Measurements from ENCODE around the gene PAX2. TPM values are rescaled to one million over a fixed set of nuclear protein-coding genes. Genes with fewer than 3 reads are reported as not detected.

Gene PAX2
- polyA plus RNA-seq, 3 donors: not detected

DNA sequence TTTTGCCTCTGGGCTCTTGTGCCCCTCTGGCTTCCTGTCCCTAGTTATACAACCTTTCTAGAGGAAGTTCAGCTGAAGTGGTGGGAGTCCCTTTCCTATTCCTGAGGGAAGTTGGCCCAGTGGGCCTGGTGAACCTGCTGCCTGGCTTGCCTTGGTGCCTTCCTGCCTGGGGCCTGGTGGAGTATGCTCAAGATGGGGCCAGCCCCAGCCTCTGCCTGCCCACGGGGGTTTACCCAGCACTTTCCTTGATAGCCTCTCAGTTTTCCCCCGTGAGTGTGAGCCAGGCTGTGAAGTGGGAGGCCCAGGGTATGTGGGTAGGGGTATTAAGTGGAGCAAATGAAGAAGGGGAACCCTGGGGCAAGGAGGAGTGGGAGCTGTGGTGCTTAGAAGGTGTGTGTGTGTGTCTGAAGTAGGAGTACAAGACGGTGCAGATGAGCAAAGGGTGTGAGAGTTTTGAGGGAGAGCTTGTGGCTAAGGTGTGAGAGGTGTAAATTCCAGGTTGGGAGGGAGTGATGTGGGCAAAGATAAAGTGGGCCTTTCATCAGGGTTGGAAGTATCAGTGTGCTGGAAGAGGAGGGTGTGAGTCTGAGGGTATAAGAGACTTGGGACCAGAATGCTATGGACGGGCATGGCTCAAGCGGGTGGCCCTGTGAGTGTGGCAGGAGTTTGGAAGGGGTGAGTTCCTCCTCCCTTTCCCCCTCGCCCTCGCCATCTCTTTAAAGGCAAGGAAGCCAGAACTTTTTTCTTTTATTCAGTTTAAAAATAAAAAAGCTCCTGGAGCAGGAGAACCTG, 10.9 kb upstream of the PAX2 start:
- Mint-ChIP-seq H3K4me3 (peak overlapping the region in 1 of 2 donors; percentile 67), H3K4me1 (peaks cover 39% of the 10 kb centered on the region), H3K36me3 (peaks cover 4 to 23% of the 10 kb centered on the region in 2 donors), H3K27ac (no peak overlapping the region), H3K27me3 (ENCODE audit: low read depth in 3 of 3) (peaks cover 95 to 99% (median 96%) of the 10 kb centered on the region in 3 donors), H3K9me3 (peaks cover 0 to 24% (median 15%) of the 10 kb centered on the region in 7 donors)
- TF ChIP-seq, protein P1, sequence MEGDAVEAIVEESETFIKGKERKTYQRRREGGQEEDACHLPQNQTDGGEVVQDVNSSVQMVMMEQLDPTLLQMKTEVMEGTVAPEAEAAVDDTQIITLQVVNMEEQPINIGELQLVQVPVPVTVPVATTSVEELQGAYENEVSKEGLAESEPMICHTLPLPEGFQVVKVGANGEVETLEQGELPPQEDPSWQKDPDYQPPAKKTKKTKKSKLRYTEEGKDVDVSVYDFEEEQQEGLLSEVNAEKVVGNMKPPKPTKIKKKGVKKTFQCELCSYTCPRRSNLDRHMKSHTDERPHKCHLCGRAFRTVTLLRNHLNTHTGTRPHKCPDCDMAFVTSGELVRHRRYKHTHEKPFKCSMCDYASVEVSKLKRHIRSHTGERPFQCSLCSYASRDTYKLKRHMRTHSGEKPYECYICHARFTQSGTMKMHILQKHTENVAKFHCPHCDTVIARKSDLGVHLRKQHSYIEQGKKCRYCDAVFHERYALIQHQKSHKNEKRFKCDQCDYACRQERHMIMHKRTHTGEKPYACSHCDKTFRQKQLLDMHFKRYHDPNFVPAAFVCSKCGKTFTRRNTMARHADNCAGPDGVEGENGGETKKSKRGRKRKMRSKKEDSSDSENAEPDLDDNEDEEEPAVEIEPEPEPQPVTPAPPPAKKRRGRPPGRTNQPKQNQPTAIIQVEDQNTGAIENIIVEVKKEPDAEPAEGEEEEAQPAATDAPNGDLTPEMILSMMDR (IDR thresholded peaks at IDR 0.05): no peak
- H4K20me1 ChIP-seq (ENCODE audit: insufficient read depth, low read length): no peaks in the 10 kb centered on the region
- H3K27ac ChIP-seq (ENCODE audit: low read depth in 1 of 2, low read length in 2 of 2): no peak overlapping the region
- H3K79me2 ChIP-seq (ENCODE audit: insufficient read depth, low read length): no peaks in the 10 kb centered on the region
- H3K4me3 ChIP-seq (replicated peaks in 1 of 3; ENCODE audit: low read depth in 2 of 3, low read length in 3 of 3): no peak overlapping the region
- peaks cover 22 to 24% of the 10 kb centered on the region in 2 donors for H3K4me1 ChIP-seq (ENCODE audit: control insufficient read depth in 1 of 2, insufficient read depth in 2 of 2, low read length in 2 of 2)
- H3K9ac ChIP-seq (ENCODE audit: insufficient read depth, low read length, poor library complexity, severe bottlenecking): no peak overlapping the region
- peaks cover 79 to 97% of the 10 kb centered on the region in 2 donors for H3K27me3 ChIP-seq (ENCODE audit: control insufficient read depth in 2 of 2, insufficient read depth in 2 of 2, low read length in 2 of 2)
- peaks cover 6 to 40% of the 10 kb centered on the region in 2 donors for H3K9me3 ChIP-seq (replicated peaks in 1 of 2; ENCODE audit: control insufficient read depth in 1 of 2, insufficient read depth in 1 of 2, low read length in 2 of 2)
- no peak overlapping the region for H2AFZ ChIP-seq (ENCODE audit: insufficient read depth, low read depth, low read length, poor library complexity, severe bottlenecking)
- DNase-seq: no peak
- H3K4me2 ChIP-seq (replicated peaks; ENCODE audit: extremely low read depth, low read length, poor library complexity, severe bottlenecking): no peak overlapping the region
- intact Hi-C loops (cut with micrococcal nuclease): loop anchor here in 1 of 2 donors (10.0 kb wide), 1 partner anchor 170 kb away; no protein-coding TSS in a partner anchor
- 62% methylated on average over 3 of the region's 7 CpGs for WGBS (ENCODE audit: insufficient coverage)
- no peaks in the 10 kb centered on the region for H3K36me3 ChIP-seq (replicated peaks in 1 of 2; ENCODE audit: control insufficient read depth in 1 of 2, insufficient read depth in 2 of 2, low read length in 2 of 2)

DNA sequence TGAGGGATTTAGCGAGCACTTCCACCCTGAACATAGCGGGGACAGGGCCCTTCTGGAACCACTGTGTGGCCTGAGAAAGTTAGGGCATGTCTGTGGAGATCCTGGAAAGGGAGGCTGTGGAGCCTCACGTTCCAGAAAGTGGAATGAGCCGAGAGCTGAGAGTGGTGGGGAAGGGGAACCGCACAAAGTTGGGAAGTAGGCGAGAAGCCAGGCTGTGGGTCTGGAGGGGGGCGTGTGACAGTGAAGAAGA, 10.4 kb upstream of the PAX2 start:
- no peak overlapping the region for H2AFZ ChIP-seq (ENCODE audit: insufficient read depth, low read depth, low read length, poor library complexity, severe bottlenecking)
- peaks cover 17 to 20% of the 10 kb centered on the region in 2 donors for H3K4me1 ChIP-seq (ENCODE audit: control insufficient read depth in 1 of 2, insufficient read depth in 2 of 2, low read length in 2 of 2)
- H3K36me3 ChIP-seq (replicated peaks in 1 of 2; ENCODE audit: control insufficient read depth in 1 of 2, insufficient read depth in 2 of 2, low read length in 2 of 2): no peaks in the 10 kb centered on the region
- Mint-ChIP-seq H3K4me1 (peaks cover 35% of the 10 kb centered on the region), H3K36me3 (peaks cover 4 to 23% of the 10 kb centered on the region in 2 donors), H3K9me3 (peaks cover 0 to 22% (median 13%) of the 10 kb centered on the region in 7 donors), H3K27me3 (ENCODE audit: low read depth in 3 of 3) (peaks cover 96 to 99% (median 96%) of the 10 kb centered on the region in 3 donors), H3K4me3 (peak overlapping the region in 1 of 2 donors; percentile 66), H3K27ac (no peak overlapping the region)
- peaks cover 79 to 97% of the 10 kb centered on the region in 2 donors for H3K27me3 ChIP-seq (ENCODE audit: control insufficient read depth in 2 of 2, insufficient read depth in 2 of 2, low read length in 2 of 2)
- no peaks in the 10 kb centered on the region for H4K20me1 ChIP-seq (ENCODE audit: insufficient read depth, low read length)
- intact Hi-C loops (cut with micrococcal nuclease): loop anchor here in 1 of 2 donors (10.0 kb wide), 1 partner anchor 170 kb away; no protein-coding TSS in a partner anchor
- H3K9me3 ChIP-seq (replicated peaks in 1 of 2; ENCODE audit: control insufficient read depth in 1 of 2, insufficient read depth in 1 of 2, low read length in 2 of 2): peaks cover 6 to 40% of the 10 kb centered on the region in 2 donors
- H3K4me3 ChIP-seq (replicated peaks in 1 of 3; ENCODE audit: low read depth in 2 of 3, low read length in 3 of 3): no peak overlapping the region
- H3K79me2 ChIP-seq (ENCODE audit: insufficient read depth, low read length): no peaks in the 10 kb centered on the region
- H3K27ac ChIP-seq (ENCODE audit: low read depth in 1 of 2, low read length in 2 of 2): no peak overlapping the region
- no peak for DNase-seq
- H3K4me2 ChIP-seq (replicated peaks; ENCODE audit: extremely low read depth, low read length, poor library complexity, severe bottlenecking): no peak overlapping the region
- TF ChIP-seq, protein P1 (IDR thresholded peaks at IDR 0.05): no peak
- H3K9ac ChIP-seq (ENCODE audit: insufficient read depth, low read length, poor library complexity, severe bottlenecking): no peak overlapping the region
- 37% methylated on average over 7 of the region's 7 CpGs for WGBS (ENCODE audit: insufficient coverage)

All from CD14-positive monocyte (primary cell).